H1 (cell line): ENCODE measurements around the gene AFF2. TPM values are rescaled to one million over a fixed set of nuclear protein-coding genes. Genes with fewer than 3 reads are reported as not detected.

Experiments used
- CTCF ChIA-PET: fragments of 300-600 bp; sonication (Branson Sonifier 250); formaldehyde crosslinking; loops from one replicate; lab custom pipeline; 2021; ENCODE audit not compliant: partially characterized antibody; lab: Charles Lee
- POLR2A ChIA-PET: fragments of 300-600 bp; sonication (Branson Sonifier 250); formaldehyde crosslinking; loops from one replicate; lab custom pipeline; 2021; ENCODE audit warnings: inconsistent platforms; ENCODE audit not compliant: partially characterized antibody; lab: Charles Lee
- DNase-seq, 2 experiments: peaks; one replicate each; pipeline versions ENCODE4 v3.0.0 to v3.0.0-alpha.2; 2010 to 2022; ENCODE audit warnings: low spot score in 2 of 2, low read depth in 1 of 2, mixed read lengths in 1 of 2
- FAIRE-seq: peaks from 2 replicates; lab custom pipeline; 2011; peaks lifted over from hg19 to GRCh38; lab: Jason Lieb, UNC
- H2AFZ ChIP-seq: 2 replicates; pipeline ENCODE4 v1.8.1; 2012; ENCODE audit warnings: low read length, inconsistent platforms
- H2AK5ac ChIP-seq: 2 replicates; pipeline ENCODE4 v1.6.1; 2013; ENCODE audit warnings: low read depth, low read length
- H2BK120ac ChIP-seq: replicated peaks from 2 replicates; pipeline ENCODE3; 2013; ENCODE audit warnings: low read depth, low read length, inconsistent platforms
- H2BK12ac ChIP-seq: 2 replicates; pipeline ENCODE4 v1.6.1; 2013; ENCODE audit warnings: low read depth, low read length
- H2BK15ac ChIP-seq: 2 replicates; pipeline ENCODE4 v1.6.1; 2013; ENCODE audit warnings: low read length
- H2BK20ac ChIP-seq: 2 replicates; pipeline ENCODE4 v1.6.1; 2013; ENCODE audit warnings: low read length
- H2BK5ac ChIP-seq: 2 replicates; pipeline ENCODE4 v1.6.1; 2013; ENCODE audit warnings: low read depth, low read length
- H3K14ac ChIP-seq: 2 replicates; pipeline ENCODE4 v1.6.1; 2013; ENCODE audit warnings: inconsistent platforms; ENCODE audit not compliant: insufficient read length
- H3K18ac ChIP-seq: 2 replicates; pipeline ENCODE4 v1.6.1; 2013; ENCODE audit warnings: low read length; ENCODE audit errors: extremely low read depth
- H3K23ac ChIP-seq: 2 replicates; pipeline ENCODE4 v1.6.1; 2013; ENCODE audit warnings: inconsistent platforms; ENCODE audit not compliant: insufficient read length
- H3K23me2 ChIP-seq: 2 replicates; pipeline ENCODE4 v1.6.1; 2013; ENCODE audit warnings: low read depth, low read length
- H3K27ac ChIP-seq: 2 replicates; pipeline ENCODE4 v1.6.1; 2011; ENCODE audit warnings: low read depth, low read length, inconsistent platforms
- H3K27me3 ChIP-seq, 4 experiments: replicated peaks in 1 of 4; 1 replicate in 1 of 4; 2 replicates in 3 of 4; pipeline versions ENCODE4 v1.6.1 to v1.8.1; 2011 to 2013; ENCODE audit warnings: low read length in 3 of 4, mild to moderate bottlenecking in 3 of 4, inconsistent platforms in 2 of 4, mixed read lengths in 2 of 4, moderate library complexity in 1 of 4; ENCODE audit not compliant: control insufficient read depth in 3 of 4, insufficient read depth in 3 of 4; ENCODE audit errors: extremely low read depth in 1 of 4
- H3K36me3 ChIP-seq, 4 experiments: 2 replicates each; pipeline versions ENCODE4 v1.6.1 to v1.8.1; 2011 to 2013; ENCODE audit warnings: mild to moderate bottlenecking in 4 of 4, low read length in 3 of 4, moderate library complexity in 2 of 4, control low read depth in 1 of 4, inconsistent platforms in 1 of 4; ENCODE audit not compliant: insufficient read depth in 4 of 4, control insufficient read depth in 2 of 4
- H3K4ac ChIP-seq: replicated peaks from 2 replicates; pipeline ENCODE3; 2013; ENCODE audit warnings: low read length, low read depth, mixed read lengths, inconsistent platforms; ENCODE audit not compliant: insufficient read length
- H3K4me1 ChIP-seq, 4 experiments: replicated peaks in 1 of 4; 1 replicate in 1 of 4; 2 replicates in 3 of 4; pipeline versions ENCODE4 v1.6.1 to v1.8.1; 2011 to 2013; ENCODE audit warnings: low read length in 3 of 4, inconsistent platforms in 2 of 4, mixed read lengths in 1 of 4; ENCODE audit not compliant: insufficient read depth in 4 of 4, control insufficient read depth in 3 of 4
- H3K4me2 ChIP-seq, 2 experiments: 2 replicates each; pipeline versions ENCODE4 v1.6.1 to v1.8.1; 2011 to 2013; ENCODE audit warnings: low read depth in 2 of 2, low read length in 2 of 2, control low read depth in 1 of 2, inconsistent platforms in 1 of 2, mild to moderate bottlenecking in 1 of 2; ENCODE audit not compliant: insufficient read depth in 1 of 2
- H3K4me3 ChIP-seq, 4 experiments: fragments of 200-600, 300-600 bp in 1 of 4; sonication (generic), shearing (Covaris generic), sonication (Bioruptor Twin) in 1 of 4; 2 replicates each; pipeline versions ENCODE4 v1.5.1 to v1.8.1; 2011 to 2016; ENCODE audit warnings: low read length in 4 of 4, low read depth in 3 of 4, control low read depth in 2 of 4, inconsistent platforms in 2 of 4, mild to moderate bottlenecking in 2 of 4, mixed read lengths in 1 of 4, moderate library complexity in 1 of 4; ENCODE audit not compliant: insufficient read depth in 2 of 4; ENCODE audit errors: extremely low read depth in 1 of 4
- H3K56ac ChIP-seq: replicated peaks from 2 replicates; pipeline ENCODE3; 2013; ENCODE audit warnings: low read depth, mild to moderate bottlenecking, mixed read lengths, low read length, inconsistent platforms; ENCODE audit not compliant: insufficient read length
- H3K79me1 ChIP-seq: 2 replicates; pipeline ENCODE4 v1.6.1; 2013; ENCODE audit warnings: low read depth, low read length, control low read depth
- H3K79me2 ChIP-seq, 2 experiments: 2 replicates each; pipeline versions ENCODE4 v1.6.1 to v1.8.1; 2012 to 2013; ENCODE audit warnings: low read length in 2 of 2, mild to moderate bottlenecking in 2 of 2, inconsistent platforms in 1 of 2; ENCODE audit not compliant: insufficient read depth in 2 of 2, control insufficient read depth in 1 of 2
- H3K9ac ChIP-seq, 4 experiments: replicated peaks in 1 of 4; 1 replicate in 1 of 4; 2 replicates in 3 of 4; pipeline versions ENCODE4 v1.6.1 to v1.8.1; 2011 to 2013; ENCODE audit warnings: low read depth in 3 of 4, low read length in 3 of 4, control low read depth in 2 of 4, mild to moderate bottlenecking in 2 of 4, moderate library complexity in 2 of 4, inconsistent platforms in 1 of 4; ENCODE audit errors: extremely low read depth in 1 of 4
- H3K9me3 ChIP-seq, 2 experiments: 2 replicates each; pipeline versions ENCODE4 v1.6.1 to v1.8.1; 2012 to 2013; ENCODE audit warnings: mild to moderate bottlenecking in 2 of 2, moderate library complexity in 2 of 2, control low read depth in 1 of 2, inconsistent platforms in 1 of 2, low read depth in 1 of 2, low read length in 1 of 2, mixed read lengths in 1 of 2; ENCODE audit not compliant: insufficient read depth in 2 of 2
- H4K20me1 ChIP-seq, 2 experiments: replicated peaks in 1 of 2; 2 replicates each; pipeline versions ENCODE3 to v1.8.1; 2011 to 2013; ENCODE audit warnings: inconsistent platforms in 2 of 2, low read length in 2 of 2, mild to moderate bottlenecking in 1 of 2; ENCODE audit not compliant: insufficient read depth in 2 of 2, control insufficient read depth in 1 of 2
- H4K5ac ChIP-seq: 2 replicates; pipeline ENCODE4 v1.6.1; 2013; ENCODE audit warnings: low read length, low read depth, mixed read lengths, inconsistent platforms; ENCODE audit not compliant: insufficient read length
- H4K8ac ChIP-seq: 2 replicates; pipeline ENCODE4 v1.8.0; 2013; ENCODE audit warnings: mild to moderate bottlenecking, moderate library complexity, low read length, inconsistent platforms; ENCODE audit not compliant: insufficient read depth; ENCODE audit errors: extremely low read depth
- H4K91ac ChIP-seq: replicated peaks from 2 replicates; pipeline ENCODE3; 2013; ENCODE audit warnings: low read length, mixed read lengths, inconsistent platforms; ENCODE audit not compliant: insufficient read length
- SP1 ChIP-seq: IDR thresholded peaks from 2 replicates; pipeline ENCODE4 v1.6.1; 2011; ENCODE audit warnings: low read depth, low read length
- TCF12 ChIP-seq: IDR thresholded peaks from 2 replicates; pipeline ENCODE4 v1.6.1; 2011; ENCODE audit warnings: low read depth, mild to moderate bottlenecking, low read length
- WGBS, 2 experiments: shearing (Covaris generic) in 1 of 2; methylation state at CpG; one replicate each; pipeline versions ENCODE4 v1.1.6 to v1.1.7; 2013 to 2015; ENCODE audit warnings: low lambda C conversion rate in 2 of 2, mixed read lengths in 2 of 2, inconsistent platforms in 1 of 2, low coverage in 1 of 2, missing lambda C conversion rate in 1 of 2; ENCODE audit not compliant: insufficient replicate concordance in 2 of 2, insufficient coverage in 1 of 2, insufficient read length in 1 of 2; ENCODE audit errors: extremely low coverage in 1 of 2, missing lambda C conversion rate in 1 of 2; 5-methylcytosine and 5-hydroxymethylcytosine counted together
- polyA plus RNA-seq, 7 experiments: library from polyadenylated mRNA; depleted of rRNA in 3 of 7; stranded (reverse) in 5 of 7; unstranded in 2 of 7; fragments of >200 nt in 5 of 7; fragments of 200-250 nt in 2 of 7; gene quantifications; 1 replicate in 5 of 7; 2 replicates in 1 of 7; 4 replicates in 1 of 7; pipeline versions ENCODE4 v1.2.1 to v1.2.3, GENCODE V29; 2011 to 2013; ENCODE audit warnings: missing spikeins in 2 of 7, mixed read lengths in 2 of 7
- total RNA-seq: library from RNA; stranded (reverse); fragmentation: NEBNext Ultra II Directional; extraction: Animal tissue kit (Norgen Biotek cat#: 25700); gene quantifications from 2 replicates; pipeline ENCODE4 v1.2.1, GENCODE V29; 2021

AFF2 gene
- total and polyA plus RNA-seq, 2 of the 8 experiments (the other 6 are each of a cell fraction or from before 2014, with no cell fraction given) = 2.0 to 7.3 TPM

GRCh38 chrX:148504506-148504905 lies 4.1 kb downstream of the AFF2 start:
- Histone ChIP-seq H2BK5ac (no peak overlapping the region), H2BK120ac (no peak overlapping the region), H3K36me3 (no peaks in the 10 kb centered on the region), H3K79me2 (no peaks in the 10 kb centered on the region; a peak in 2 of 4 replicates), H3K14ac (no peak overlapping the region), H3K9ac (no peak overlapping the region), H3K23me2 (no peaks in the 10 kb centered on the region; the same call in 1 of the 2 replicates), H2BK12ac (no peak overlapping the region), H4K5ac (no peak overlapping the region), H3K4ac (no peak overlapping the region), H3K27me3 (peaks cover 0 to 9% (median 7%) of the 10 kb centered on the region in 4 experiments; a peak in 5 of 7 replicates), H3K9me3 (no peaks in the 10 kb centered on the region), H2BK20ac (no peak overlapping the region), H3K4me2 (peak overlapping the region; percentile 21 to 47; a peak in 3 of 4 replicates), H3K4me3 (no peak overlapping the region), H4K20me1 (no peaks in the 10 kb centered on the region), H4K8ac (no peak overlapping the region), H4K91ac (no peak overlapping the region), H3K79me1 (no peaks in the 10 kb centered on the region), H2AK5ac (no peak overlapping the region), H3K4me1 (peaks cover 0 to 8% (median 2%) of the 10 kb centered on the region in 4 experiments; a peak in 3 of 7 replicates), H2AFZ (no peak overlapping the region), H3K27ac (no peak overlapping the region), H3K56ac (no peak overlapping the region), H3K18ac (no peak overlapping the region), H2BK15ac (no peak overlapping the region), H3K23ac (no peak overlapping the region)
- FAIRE-seq (no peak), DNase-seq (no peak)
- WGBS, 2 experiments = 42% methylated on average over 3 of the region's 15 CpGs; no CpG with 5 or more reads in 1 of the 2 experiments
- POLR2A ChIA-PET = no interaction called here
- TF ChIP-seq SP1 = no peak
- TF ChIP-seq TCF12 = no peak
- CTCF ChIA-PET = interaction anchor here (0.6 to 1.2 kb wide), 2 partner anchors 65 to 521 kb away, joined by 3 read pairs; no protein-coding TSS in a partner anchor
